H9 (cell line): ENCODE results near the gene GPRASP2. TPM values are rescaled to one million over a fixed set of nuclear protein-coding genes. Genes with fewer than 3 reads are reported as not detected.

ENCODE experiments used
- DNase-seq: peaks from one replicate; pipeline ENCODE4 v3.0.0-alpha.2; 2017
- H2AFZ ChIP-seq: one replicate; pipeline ENCODE4 v1.6.1; 2013; ENCODE audit warnings: mild to moderate bottlenecking, low read length, control low read depth, moderate library complexity
- H2AK5ac ChIP-seq: 2 replicates; pipeline ENCODE4 v1.6.1; 2013; ENCODE audit warnings: low read length, control low read depth, mixed read lengths; ENCODE audit not compliant: insufficient read length
- H2BK120ac ChIP-seq: one replicate; pipeline ENCODE4 v1.6.1; 2013; ENCODE audit warnings: low read depth, mild to moderate bottlenecking, low read length, control low read depth, inconsistent platforms; ENCODE audit not compliant: poor library complexity, severe bottlenecking
- H2BK12ac ChIP-seq: 2 replicates; pipeline ENCODE4 v1.6.1; 2013; ENCODE audit warnings: low read length, control low read depth, mixed read lengths, low read depth; ENCODE audit not compliant: insufficient read length
- H2BK15ac ChIP-seq: 2 replicates; pipeline ENCODE4 v1.6.1; 2013; ENCODE audit warnings: low read depth, low read length, control low read depth
- H2BK20ac ChIP-seq: one replicate; pipeline ENCODE4 v1.6.1; 2013; ENCODE audit warnings: low read depth, mild to moderate bottlenecking, low read length, control low read depth, inconsistent platforms; ENCODE audit not compliant: poor library complexity, severe bottlenecking
- H2BK5ac ChIP-seq: 2 replicates; pipeline ENCODE4 v1.6.1; 2013; ENCODE audit warnings: low read length, control low read depth, mixed read lengths; ENCODE audit not compliant: insufficient read length
- H3K14ac ChIP-seq: 2 replicates; pipeline ENCODE4 v1.6.1; 2013; ENCODE audit warnings: low read length, control low read depth; ENCODE audit not compliant: insufficient read depth
- H3K18ac ChIP-seq: 2 replicates; pipeline ENCODE4 v1.6.1; 2013; ENCODE audit warnings: low read depth, mild to moderate bottlenecking, mixed read lengths, low read length, control low read depth; ENCODE audit not compliant: insufficient read length
- H3K23ac ChIP-seq: 2 replicates; pipeline ENCODE4 v1.6.1; 2013; ENCODE audit warnings: low read length, control low read depth, mixed read lengths, low read depth; ENCODE audit not compliant: insufficient read length
- H3K23me2 ChIP-seq: 2 replicates; pipeline ENCODE4 v1.6.1; 2013; ENCODE audit warnings: low read depth, mild to moderate bottlenecking, mixed read lengths, low read length, control low read depth; ENCODE audit not compliant: insufficient read length, poor library complexity, severe bottlenecking
- H3K27ac ChIP-seq: 2 replicates; pipeline ENCODE4 v1.5.1; 2013; ENCODE audit warnings: low read length, control low read depth, mixed read lengths, low read depth; ENCODE audit not compliant: insufficient read length
- H3K27me3 ChIP-seq: 2 replicates; pipeline ENCODE4 v1.6.1; 2013; ENCODE audit warnings: low read length, control low read depth, inconsistent platforms; ENCODE audit not compliant: insufficient read depth
- H3K4ac ChIP-seq: 2 replicates; pipeline ENCODE4 v1.6.1; 2013; ENCODE audit warnings: low read depth, mild to moderate bottlenecking, control low read depth, inconsistent platforms, low read length, moderate library complexity
- H3K4me1 ChIP-seq: 2 replicates; pipeline ENCODE4 v1.6.1; 2013; ENCODE audit warnings: low read length, control low read depth, inconsistent platforms; ENCODE audit not compliant: insufficient read depth
- H3K4me2 ChIP-seq: 2 replicates; pipeline ENCODE4 v1.6.1; 2013; ENCODE audit warnings: low read length, control low read depth, mixed read lengths; ENCODE audit not compliant: insufficient read length, insufficient read depth
- H3K56ac ChIP-seq: 2 replicates; pipeline ENCODE4 v1.6.1; 2013; ENCODE audit warnings: low read depth, mild to moderate bottlenecking, mixed read lengths, low read length, control low read depth; ENCODE audit not compliant: insufficient read length
- H3K79me1 ChIP-seq: 2 replicates; pipeline ENCODE4 v1.6.1; 2013; ENCODE audit warnings: low read depth, mild to moderate bottlenecking, moderate library complexity, low read length, control low read depth, inconsistent platforms; ENCODE audit not compliant: insufficient read depth, poor library complexity, severe bottlenecking
- H3K79me2 ChIP-seq: 2 replicates; pipeline ENCODE4 v1.6.1; 2013; ENCODE audit warnings: low read length, control low read depth, inconsistent platforms; ENCODE audit not compliant: insufficient read depth
- H3K9ac ChIP-seq: 2 replicates; pipeline ENCODE4 v1.6.1; 2013; ENCODE audit warnings: low read length, control low read depth, mixed read lengths; ENCODE audit not compliant: insufficient read length; ENCODE audit errors: extremely low read depth
- H3K9me3 ChIP-seq: one replicate; pipeline ENCODE4 v1.6.1; 2013; ENCODE audit warnings: low read depth, low read length, inconsistent platforms; ENCODE audit not compliant: control insufficient read depth
- H3T11ph ChIP-seq: one replicate; pipeline ENCODE4 v1.6.1; 2013; ENCODE audit warnings: mild to moderate bottlenecking, low read length, control low read depth, inconsistent platforms
- H4K20me1 ChIP-seq: one replicate; pipeline ENCODE4 v1.6.1; 2013; ENCODE audit not compliant: control insufficient read depth, insufficient read length, insufficient read depth
- H4K5ac ChIP-seq: 2 replicates; pipeline ENCODE4 v1.6.1; 2013; ENCODE audit warnings: low read depth, mild to moderate bottlenecking, mixed read lengths, low read length, control low read depth; ENCODE audit not compliant: insufficient read length
- H4K8ac ChIP-seq: replicated peaks from 2 replicates; pipeline ENCODE4 v1.6.1; 2013; ENCODE audit warnings: low read length, control low read depth, mixed read lengths, low read depth; ENCODE audit not compliant: insufficient read length
- H4K91ac ChIP-seq: 2 replicates; pipeline ENCODE4 v1.6.1; 2013; ENCODE audit warnings: low read depth, mild to moderate bottlenecking, moderate library complexity, mixed read lengths, low read length, control low read depth; ENCODE audit not compliant: insufficient read length
- H3K27ac Mint-ChIP-seq, 3 experiments: 2 replicates in 2 of 3; 3 replicates in 1 of 3; pipeline ENCODE4 v1.8.0; 2020 to 2021; ENCODE audit warnings: mixed read lengths in 3 of 3, mild to moderate bottlenecking in 1 of 3, moderate library complexity in 1 of 3
- H3K27me3 Mint-ChIP-seq: 2 replicates; pipeline ENCODE4 v1.8.0; 2021; ENCODE audit warnings: low read depth, mild to moderate bottlenecking, moderate library complexity, mixed read lengths
- H3K36me3 Mint-ChIP-seq, 3 experiments: 2 replicates in 2 of 3; 3 replicates in 1 of 3; pipeline ENCODE4 v1.8.0; 2020 to 2021; ENCODE audit warnings: low read depth in 3 of 3, mixed read lengths in 3 of 3; ENCODE audit not compliant: insufficient read depth in 1 of 3
- H3K4me1 Mint-ChIP-seq, 2 experiments: 2 replicates each; pipeline ENCODE4 v1.8.0; 2020; ENCODE audit warnings: mixed read lengths in 2 of 2
- H3K4me3 Mint-ChIP-seq, 2 experiments: 2 replicates in 1 of 2; 3 replicates in 1 of 2; pipeline ENCODE4 v1.8.0; 2020 to 2021; ENCODE audit warnings: mild to moderate bottlenecking in 2 of 2, mixed read lengths in 2 of 2, moderate library complexity in 1 of 2
- H3K9me3 Mint-ChIP-seq, 2 experiments: 2 replicates in 1 of 2; 3 replicates in 1 of 2; pipeline ENCODE4 v1.8.0; 2020; ENCODE audit warnings: mild to moderate bottlenecking in 2 of 2, mixed read lengths in 2 of 2, moderate library complexity in 1 of 2
- CTCF ChIP-seq: fragments of 200-600 bp; sonication (generic); conservative IDR thresholded peaks from 3 replicates; pipeline ENCODE4 v1.8.0; 2021; ENCODE audit warnings: antibody characterized with exemption, mild to moderate bottlenecking
- WGBS: extraction: QIAGEN DNeasy Blood & Tissue Kit; methylation state at CpG from one replicate; pipeline ENCODE4 v1.1.7; 2013; ENCODE audit warnings: missing lambda C conversion rate, low lambda C conversion rate, mixed read lengths; ENCODE audit not compliant: insufficient read length; ENCODE audit errors: extremely low coverage; 5-methylcytosine and 5-hydroxymethylcytosine counted together
- total RNA-seq: library from RNA; stranded (reverse); gene quantifications from 2 replicates; pipeline ENCODE4 v1.2.1, GENCODE V29; 2021

Gene GPRASP2
- total RNA-seq, 1 experiment from 2014 or later, result 14.2 TPM

- Histone ChIP-seq H3K56ac (no peak overlapping the region), H2AK5ac (no peak overlapping the region), H2BK20ac (no peak overlapping the region), H2AFZ (no peak overlapping the region), H2BK12ac (no peak overlapping the region), H3K23ac (no peak overlapping the region), H3K79me2 (no peaks in the 10 kb centered on the region), H2BK5ac (no peak overlapping the region), H4K5ac (no peak overlapping the region), H3K4ac (no peak overlapping the region), H2BK120ac (no peak overlapping the region), H3K18ac (no peak overlapping the region), H4K91ac (no peak overlapping the region), H3T11ph (no peak overlapping the region), H3K9me3 (peaks cover 3% of the 10 kb centered on the region), H3K4me2 (no peak overlapping the region), H3K4me1 (no peaks in the 10 kb centered on the region), H3K23me2 (no peaks in the 10 kb centered on the region), H3K14ac (no peak overlapping the region), H3K79me1 (no peaks in the 10 kb centered on the region), H3K9ac (no peak overlapping the region), H2BK15ac (no peak overlapping the region), H3K27me3 (no peaks in the 10 kb centered on the region), H4K8ac (no peak overlapping the region), H3K27ac (no peak overlapping the region), H4K20me1 (no peaks in the 10 kb centered on the region)
- peaks cover 62 to 63% of the 10 kb centered on the region in 2 experiments for H3K9me3 Mint-ChIP-seq
- WGBS, result no CpG with 5 or more reads among the region's 7 CpGs
- no peak for TF ChIP-seq CTCF
- peaks cover 2% of the 10 kb centered on the region; the same call in 1 of the 2 replicates for H3K27me3 Mint-ChIP-seq
- DNase-seq, result no peak
- H3K36me3 Mint-ChIP-seq, result peaks cover 0 to 4% (median 0%) of the 10 kb centered on the region in 3 experiments; a peak in 2 of 7 replicates
- no peak overlapping the region for H3K27ac Mint-ChIP-seq
- H3K4me3 Mint-ChIP-seq, result no peak overlapping the region
- H3K4me1 Mint-ChIP-seq, result peaks cover 13 to 17% of the 10 kb centered on the region in 2 experiments
These were observed 27.4 kb downstream of the GPRASP2 start for GRCh38 chrX:102739657-102740056.
